Activated T-cell treated with anti-CD3 and anti-CD28 coated beads, Interleukin-2, amount 50 U/mL, for 4 hours (primary cell): ENCODE data around the gene ATP6V1G3. TPM values are rescaled to one million over a fixed set of nuclear protein-coding genes. Genes with fewer than 3 reads are reported as not detected.
A peak's percentile ranks its signal among the peaks of the same experiment; 100 is the strongest.
"Not testable (repeated sequence)": the region's sequence is repeated elsewhere in the genome, so short reads cannot be mapped to it uniquely, and the experiment has no call there.

ENCODE experiments used
- ATAC-seq, 2 donors: fragments of 200-7000 bp; cut with Tn5 transposase; one replicate each; pipeline ENCODE4 v1.10.0; 2021
- DNase-seq: peaks from one replicate; pipeline ENCODE4 v3.0.0-alpha.2; 2020
- H3K27me3 Mint-ChIP-seq: one replicate; pipeline ENCODE4 v1.8.0; 2021; ENCODE audit warnings: low read depth, mixed read lengths
- H3K36me3 Mint-ChIP-seq: one replicate; pipeline ENCODE4 v1.8.0; 2022; ENCODE audit warnings: mixed read lengths; ENCODE audit not compliant: insufficient read depth
- H3K4me1 Mint-ChIP-seq: one replicate; pipeline ENCODE4 v1.8.0; 2021; ENCODE audit warnings: low read depth, mixed read lengths
- H3K4me3 Mint-ChIP-seq: one replicate; pipeline ENCODE4 v1.8.0; 2021; ENCODE audit warnings: mild to moderate bottlenecking, moderate library complexity, mixed read lengths
- H3K9me3 Mint-ChIP-seq: one replicate; pipeline ENCODE4 v1.8.0; 2021; ENCODE audit warnings: mixed read lengths
- total RNA-seq, 3 donors: library from RNA; stranded (reverse); gene quantifications; one replicate each; pipeline ENCODE4 v1.2.1, GENCODE V29; 2021

The ATP6V1G3 gene, protein sequence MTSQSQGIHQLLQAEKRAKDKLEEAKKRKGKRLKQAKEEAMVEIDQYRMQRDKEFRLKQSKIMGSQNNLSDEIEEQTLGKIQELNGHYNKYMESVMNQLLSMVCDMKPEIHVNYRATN
- total RNA-seq, result not detected

GRCh38 chr1:198540580-198540979 lies at the start of gene ATP6V1G3:
Gene ATP6V1G3, minus strand, starts transcription at chr1:198540680. Its CDS starts 30 bp downstream, at chr1:198540650.
- Mint-ChIP-seq H3K4me3 (no peak within 1 kb of the TSS), H3K27me3 (no peaks in the 10 kb centered on the region), H3K9me3 (no peaks in the 10 kb centered on the region), H3K36me3 (no peaks in the 10 kb centered on the region), H3K4me1 (peaks cover 71% of the 10 kb centered on the region)
- ATAC-seq (no peak), DNase-seq (no peak)

DNA sequence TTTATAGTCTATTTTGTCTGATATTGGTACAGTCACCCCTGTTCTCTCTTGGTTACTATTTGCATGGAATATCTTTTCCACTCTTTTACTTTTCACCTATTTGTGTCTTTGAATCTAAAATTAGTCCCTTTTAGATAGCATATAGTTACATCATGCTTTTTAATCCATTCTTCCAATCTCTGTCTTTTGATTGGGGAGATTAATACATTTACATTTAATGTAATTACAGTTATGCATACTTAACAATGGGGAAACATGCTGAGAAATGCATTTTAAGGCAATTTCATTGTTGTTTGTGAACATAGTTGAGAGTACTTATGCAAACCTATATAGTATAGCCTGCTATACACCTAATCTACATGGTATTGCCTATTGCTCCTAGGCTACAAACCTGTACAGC lies 48.4 kb upstream of the ATP6V1G3 start:
- H3K9me3 Mint-ChIP-seq, result peaks cover 28% of the 10 kb centered on the region
- no peak for DNase-seq
- peaks cover 5% of the 10 kb centered on the region for H3K36me3 Mint-ChIP-seq

DNA sequence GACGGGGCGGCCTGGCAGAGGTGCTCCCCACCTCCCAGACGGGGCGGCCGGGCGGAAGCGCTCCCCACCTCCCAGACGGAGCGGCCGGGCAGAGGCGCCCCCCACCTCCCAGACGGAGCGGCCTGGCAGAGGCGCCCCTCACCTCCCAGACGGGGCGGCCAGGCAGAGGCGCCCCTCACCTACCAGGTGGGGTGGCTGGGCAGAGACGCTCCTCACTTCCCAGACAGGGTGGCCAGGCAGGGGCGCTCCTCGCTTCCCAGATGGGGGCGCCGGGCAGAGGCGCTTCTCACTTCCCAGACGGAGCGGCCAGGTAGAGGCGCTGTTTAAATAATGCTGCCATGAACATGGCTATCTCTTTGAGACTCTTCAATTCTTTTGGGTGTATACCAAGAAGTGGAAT lies 43.7 kb upstream of the ATP6V1G3 start:
- no peaks in the 10 kb centered on the region for H3K27me3 Mint-ChIP-seq
- peaks cover 7% of the 10 kb centered on the region for H3K36me3 Mint-ChIP-seq
- ATAC-seq (no peak), DNase-seq (no peak)
- no peak overlapping the region for H3K4me3 Mint-ChIP-seq
- no peaks in the 10 kb centered on the region for H3K4me1 Mint-ChIP-seq
- peaks cover 21% of the 10 kb centered on the region for H3K9me3 Mint-ChIP-seq

More for the DNA sequence above, 48.4 kb upstream of the ATP6V1G3 start:
- Mint-ChIP-seq H3K4me1 (no peaks in the 10 kb centered on the region), H3K27me3 (no peaks in the 10 kb centered on the region), H3K4me3 (no peak overlapping the region)
- ATAC-seq, result no peak

DNA sequence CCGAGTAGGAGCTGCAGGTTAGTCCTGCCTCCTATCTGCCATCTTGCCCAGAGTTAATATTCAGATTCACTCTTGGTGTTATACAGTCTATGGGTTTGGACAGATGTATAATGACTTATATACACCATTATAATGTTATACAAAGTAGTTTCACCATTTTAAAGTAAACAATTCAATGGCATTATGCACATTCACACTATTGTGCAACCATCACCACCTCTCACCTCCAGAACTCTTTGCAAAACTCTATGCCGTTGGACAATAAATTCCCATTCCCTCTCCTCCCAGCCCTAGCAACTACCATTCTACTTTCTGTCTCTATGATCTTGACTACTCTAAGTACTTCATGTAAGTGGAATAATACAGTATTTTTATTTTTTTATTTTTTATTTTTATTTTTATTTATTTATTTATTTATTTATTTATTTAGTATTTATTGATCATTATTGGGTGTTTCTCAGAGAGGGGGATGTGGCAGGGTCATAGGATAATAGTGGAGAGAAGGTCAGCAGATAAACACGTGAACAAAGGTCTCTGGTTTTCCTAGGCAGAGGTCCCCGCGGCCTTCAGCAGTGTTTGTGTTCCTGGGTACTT lies 42.8 kb upstream of the ATP6V1G3 start:
- not testable (repeated sequence) for ATAC-seq, H3K27me3 Mint-ChIP-seq, H3K4me1 Mint-ChIP-seq, DNase-seq, H3K4me3 Mint-ChIP-seq, H3K36me3 Mint-ChIP-seq
- H3K9me3 Mint-ChIP-seq, result peaks cover 17% of the 10 kb centered on the region

DNA sequence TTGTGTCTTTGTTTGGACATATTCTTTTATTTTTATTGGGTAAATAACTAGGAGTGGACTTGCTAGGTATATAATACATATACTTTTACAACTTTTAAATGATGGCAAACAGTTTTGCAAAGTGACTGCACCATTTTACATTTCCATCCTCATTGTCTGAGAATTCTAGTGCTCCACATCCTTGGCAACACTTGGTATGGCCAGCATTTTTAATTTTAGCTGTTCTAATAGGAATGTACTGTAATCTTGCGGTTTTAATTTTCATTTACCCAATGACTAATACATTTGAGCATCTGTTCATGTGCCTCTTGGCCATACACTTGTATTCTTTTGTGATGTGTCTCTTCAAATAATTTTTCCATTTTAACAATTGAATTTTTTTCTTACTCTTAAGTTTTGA lies 37.0 kb upstream of the ATP6V1G3 start:
- Mint-ChIP-seq H3K9me3 (peaks cover 12% of the 10 kb centered on the region), H3K4me3 (no peak overlapping the region), H3K36me3 (peaks cover 7% of the 10 kb centered on the region), H3K4me1 (peaks cover 14% of the 10 kb centered on the region), H3K27me3 (no peaks in the 10 kb centered on the region)
- DNase-seq (no peak), ATAC-seq (no peak)

GRCh38 chr1:198575798-198576641 lies 35.5 kb upstream of the ATP6V1G3 start:
- Mint-ChIP-seq H3K9me3 (peaks cover 1% of the 10 kb centered on the region), H3K4me1 (peaks cover 14% of the 10 kb centered on the region), H3K27me3 (no peaks in the 10 kb centered on the region), H3K36me3 (no peaks in the 10 kb centered on the region), H3K4me3 (no peak overlapping the region)
- DNase-seq (no peak), ATAC-seq (no peak)

DNA sequence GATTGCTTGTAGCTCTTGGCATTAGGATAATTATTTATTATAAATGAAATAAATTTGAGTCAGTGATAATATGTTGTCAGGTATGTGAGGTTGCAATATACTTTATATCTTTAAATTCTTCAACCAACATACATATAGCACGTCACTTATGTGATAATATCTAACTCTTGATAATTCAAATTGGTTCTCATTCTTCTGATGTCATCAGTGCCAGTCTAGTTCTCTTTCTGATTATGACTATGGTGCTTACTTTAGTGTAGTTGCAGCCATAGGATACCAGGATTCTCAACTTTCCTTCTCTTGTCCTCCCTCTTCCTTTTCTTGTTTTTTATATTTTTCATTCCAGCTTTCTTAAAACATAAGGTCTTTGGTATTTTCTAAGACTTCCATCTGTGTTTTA lies 34.8 kb upstream of the ATP6V1G3 start:
- Mint-ChIP-seq H3K4me1 (peaks cover 14% of the 10 kb centered on the region), H3K27me3 (no peaks in the 10 kb centered on the region), H3K36me3 (no peaks in the 10 kb centered on the region), H3K9me3 (no peaks in the 10 kb centered on the region), H3K4me3 (no peak overlapping the region)
- DNase-seq (no peak), ATAC-seq (no peak)

DNA sequence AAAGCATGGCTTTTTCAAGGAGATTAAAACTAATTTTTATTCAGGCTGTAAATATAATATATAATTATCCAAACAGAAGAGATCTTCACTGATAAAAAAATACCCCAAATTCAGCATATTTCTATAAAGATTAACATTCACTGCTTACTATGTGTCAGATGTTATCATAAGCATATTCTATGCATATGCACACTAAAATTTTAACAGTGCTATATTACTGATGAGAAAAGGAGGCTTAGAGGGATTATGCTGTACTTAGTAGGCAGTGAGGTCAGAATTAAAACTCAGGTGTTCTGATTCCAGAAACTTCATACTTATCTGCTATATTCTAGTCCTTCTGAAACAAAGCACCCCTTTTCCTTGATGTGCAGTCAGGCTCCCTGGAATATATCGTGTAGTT lies 33.8 kb upstream of the ATP6V1G3 start:
- peaks cover 14% of the 10 kb centered on the region for H3K4me1 Mint-ChIP-seq
- no peak for ATAC-seq
- no peaks in the 10 kb centered on the region for H3K36me3 Mint-ChIP-seq
- H3K4me3 Mint-ChIP-seq, result no peak overlapping the region
- no peak for DNase-seq
- no peaks in the 10 kb centered on the region for H3K27me3 Mint-ChIP-seq
- no peaks in the 10 kb centered on the region for H3K9me3 Mint-ChIP-seq

DNA sequence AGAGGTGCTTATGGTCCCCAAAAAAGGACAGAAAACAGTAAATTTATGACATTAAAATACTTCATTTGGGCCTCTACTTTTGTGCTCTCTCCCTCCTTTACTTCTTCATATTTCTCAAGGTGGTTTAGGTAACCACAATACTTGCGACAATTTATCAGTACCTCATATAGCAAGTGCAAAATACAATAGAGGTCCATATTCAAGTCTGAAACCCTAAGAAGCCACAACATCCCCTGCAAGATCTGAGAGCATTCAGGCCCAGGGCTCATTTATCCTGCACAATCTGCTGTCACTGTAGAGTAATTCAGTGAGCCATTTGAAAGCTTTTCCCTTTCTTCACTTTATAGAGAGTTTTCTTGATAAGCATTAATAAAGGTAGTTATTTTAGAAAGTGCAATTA lies 24.2 kb upstream of the ATP6V1G3 start:
- Mint-ChIP-seq H3K36me3 (no peaks in the 10 kb centered on the region), H3K9me3 (peaks cover 6% of the 10 kb centered on the region), H3K4me3 (no peak overlapping the region), H3K27me3 (no peaks in the 10 kb centered on the region), H3K4me1 (peaks cover 50% of the 10 kb centered on the region)
- peak; percentile 41 to 57 for ATAC-seq
- no peak for DNase-seq

GRCh38 chr1:198564157-198564556 lies 23.7 kb upstream of the ATP6V1G3 start:
- ATAC-seq (no peak), DNase-seq (no peak)
- Mint-ChIP-seq H3K4me3 (no peak overlapping the region), H3K4me1 (peaks cover 52% of the 10 kb centered on the region), H3K9me3 (peaks cover 6% of the 10 kb centered on the region), H3K36me3 (no peaks in the 10 kb centered on the region), H3K27me3 (no peaks in the 10 kb centered on the region)

DNA sequence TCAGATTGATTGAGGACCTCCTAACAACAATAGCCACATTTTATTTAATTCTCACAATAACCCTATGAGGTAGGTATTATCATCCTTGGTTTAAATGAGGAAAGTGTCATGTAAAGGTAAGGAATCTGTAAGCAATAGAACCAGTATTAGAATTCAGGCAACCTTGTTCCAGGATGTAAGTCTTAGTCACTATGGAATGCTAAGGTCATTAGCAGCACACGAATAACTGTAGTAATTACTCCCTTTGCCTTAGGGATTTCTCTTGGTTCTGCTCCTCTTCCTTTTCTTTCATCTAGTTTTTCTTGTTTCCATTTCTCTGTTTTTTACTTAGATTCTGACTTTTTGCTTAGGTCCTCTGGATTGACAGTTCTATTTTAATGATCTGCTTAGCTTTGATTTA lies 23.1 kb upstream of the ATP6V1G3 start:
- DNase-seq (no peak), ATAC-seq (no peak)
- H3K27me3 Mint-ChIP-seq, result no peaks in the 10 kb centered on the region
- H3K4me3 Mint-ChIP-seq, result no peak overlapping the region
- H3K36me3 Mint-ChIP-seq, result no peaks in the 10 kb centered on the region
- peaks cover 58% of the 10 kb centered on the region for H3K4me1 Mint-ChIP-seq
- peaks cover 6% of the 10 kb centered on the region for H3K9me3 Mint-ChIP-seq

DNA sequence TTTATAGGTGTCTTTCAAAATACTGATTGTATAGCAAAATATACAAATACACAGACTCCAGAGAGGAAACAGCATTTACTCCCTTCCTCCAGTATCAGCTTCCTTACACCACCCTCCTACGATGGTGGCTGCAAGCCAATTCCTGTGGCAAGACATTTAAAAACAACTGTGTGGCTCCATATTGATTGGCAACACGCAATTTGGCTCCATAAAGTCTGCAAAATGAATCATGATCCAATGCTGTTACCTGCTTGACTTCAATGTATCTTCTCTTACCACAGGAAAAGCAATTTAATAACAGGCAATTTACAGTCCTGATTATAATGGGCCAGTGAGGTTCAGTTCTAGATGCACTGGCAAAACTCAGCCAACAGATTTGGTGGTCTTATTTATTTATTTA lies 19.7 kb upstream of the ATP6V1G3 start:
- H3K4me3 Mint-ChIP-seq, result no peak overlapping the region
- H3K27me3 Mint-ChIP-seq, result no peaks in the 10 kb centered on the region
- H3K4me1 Mint-ChIP-seq, result peaks cover 74% of the 10 kb centered on the region
- no peak for DNase-seq
- H3K36me3 Mint-ChIP-seq, result no peaks in the 10 kb centered on the region
- ATAC-seq, result no peak
- no peaks in the 10 kb centered on the region for H3K9me3 Mint-ChIP-seq

DNA sequence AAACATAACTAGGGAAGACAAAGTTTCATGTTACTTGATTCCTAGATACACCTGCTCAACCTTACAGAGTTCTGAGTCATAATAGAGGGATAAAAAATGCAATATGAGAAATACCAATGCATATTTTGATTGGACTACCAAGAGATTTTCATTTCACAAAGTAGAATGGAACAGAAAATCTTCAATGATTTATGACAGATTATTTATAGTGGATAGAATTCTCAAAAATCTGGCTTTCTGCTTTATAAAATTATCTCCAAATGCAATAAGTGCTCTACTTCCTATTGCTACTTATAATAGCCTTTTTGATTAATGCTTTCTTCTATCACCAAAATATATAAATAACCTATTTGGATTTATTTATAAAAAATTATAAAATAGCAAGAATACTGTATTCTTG lies 18.9 kb upstream of the ATP6V1G3 start:
- no peaks in the 10 kb centered on the region for H3K9me3 Mint-ChIP-seq
- no peaks in the 10 kb centered on the region for H3K27me3 Mint-ChIP-seq
- DNase-seq (no peak), ATAC-seq (no peak)
- H3K4me3 Mint-ChIP-seq, result no peak overlapping the region
- H3K4me1 Mint-ChIP-seq, result peaks cover 76% of the 10 kb centered on the region
- H3K36me3 Mint-ChIP-seq, result no peaks in the 10 kb centered on the region

DNA sequence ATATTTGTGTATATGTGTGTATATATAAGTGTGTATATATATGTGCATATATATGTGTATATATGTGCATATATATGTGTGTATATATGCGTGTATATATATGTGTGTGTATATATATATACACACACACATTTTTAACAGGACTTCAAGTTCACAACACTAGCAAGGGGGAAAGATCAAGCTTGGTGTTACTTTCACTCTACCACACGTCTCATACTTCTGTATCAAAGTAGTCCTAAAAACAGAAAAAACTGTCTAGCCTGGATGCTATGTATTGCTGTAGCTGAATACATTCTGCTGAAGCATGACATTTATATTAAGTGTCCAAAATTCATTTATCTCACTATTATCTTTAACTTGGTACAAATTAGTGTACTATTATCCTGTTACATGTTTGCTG lies 17.9 kb upstream of the ATP6V1G3 start:
- no peaks in the 10 kb centered on the region for H3K36me3 Mint-ChIP-seq
- no peaks in the 10 kb centered on the region for H3K27me3 Mint-ChIP-seq
- no peak overlapping the region for H3K4me3 Mint-ChIP-seq
- DNase-seq (no peak), ATAC-seq (peak; percentile 27 to 35)
- peaks cover 75% of the 10 kb centered on the region for H3K4me1 Mint-ChIP-seq
- no peaks in the 10 kb centered on the region for H3K9me3 Mint-ChIP-seq

DNA sequence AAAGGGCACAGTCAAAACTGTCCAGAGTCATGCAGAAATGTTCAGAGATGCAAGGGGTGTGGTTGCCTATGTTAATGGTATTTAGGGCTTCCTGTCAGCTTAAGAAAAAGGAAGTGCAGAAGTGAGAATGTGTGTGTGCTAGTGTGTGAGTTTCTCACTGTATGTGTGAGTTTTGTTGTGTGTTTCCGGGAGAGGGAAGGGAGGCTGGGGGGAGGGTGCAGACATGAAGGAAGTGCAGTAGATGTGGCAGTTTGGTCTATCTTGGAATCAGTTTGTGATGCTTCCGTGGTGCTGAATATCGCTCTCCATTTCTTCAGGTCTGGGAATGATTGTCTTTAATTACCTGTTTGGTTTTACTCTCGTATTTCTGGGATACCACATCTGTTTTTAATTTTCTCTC lies 16.5 kb upstream of the ATP6V1G3 start:
- Mint-ChIP-seq H3K36me3 (no peaks in the 10 kb centered on the region), H3K27me3 (no peaks in the 10 kb centered on the region), H3K4me3 (peak overlapping the region; percentile 65), H3K9me3 (no peaks in the 10 kb centered on the region), H3K4me1 (peaks cover 82% of the 10 kb centered on the region)
- DNase-seq (peak; percentile 23), ATAC-seq (peak; percentile 82 to 87)
